GM19463 (cell line): ENCODE measurements around the gene PLA2G2F.
"Not testable (repeated sequence)": the region's sequence is repeated elsewhere in the genome, so short reads cannot be mapped to it uniquely, and the experiment has no call there.

Experiments
- ATAC-seq: cut with Tn5 transposase; IDR thresholded peaks from one replicate; pipeline ENCODE4 v1.9.1; 2021; ENCODE audit warnings: mild to moderate bottlenecking, moderate library complexity; ENCODE audit not compliant: unreplicated experiment

PLA2G2F gene

GRCh38 chr1:20112279-20113000 lies 26.7 kb upstream of the PLA2G2F start:
- no peak for ATAC-seq

DNA sequence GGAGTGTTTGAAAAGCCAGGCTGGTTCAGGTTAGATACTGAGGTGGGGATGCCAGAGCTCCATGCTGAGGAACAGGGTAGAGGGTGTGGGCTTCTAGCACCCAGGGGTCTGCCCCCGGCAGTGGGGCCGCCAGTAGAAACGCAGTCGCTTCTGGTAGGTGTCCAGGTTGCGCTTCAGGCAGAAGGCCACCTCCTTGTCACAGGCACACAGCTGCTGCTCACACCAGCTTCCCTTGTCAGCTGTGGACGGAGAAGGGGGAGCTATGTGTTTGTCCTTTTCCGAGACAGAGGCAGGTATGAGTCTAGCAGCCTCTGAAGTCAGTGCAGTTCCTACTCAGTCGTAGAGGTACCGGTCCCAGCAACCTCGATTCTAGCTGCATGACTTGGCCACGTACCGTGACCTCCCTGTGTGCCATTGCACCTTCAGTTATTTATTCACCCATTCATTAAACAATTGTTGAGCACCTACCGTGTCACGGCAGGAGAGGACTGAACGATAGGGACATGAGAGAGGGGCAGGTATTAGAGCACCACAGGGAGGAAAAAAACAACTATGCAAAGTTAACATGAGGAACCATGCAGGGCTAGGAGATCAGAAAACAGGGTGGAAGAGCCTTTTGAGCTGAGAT lies 25.0 kb upstream of the PLA2G2F start:
- ATAC-seq: no peak

- no peak for ATAC-seq
These were observed 23.6 kb upstream of the PLA2G2F start for GRCh38 chr1:20115479-20115878.

DNA sequence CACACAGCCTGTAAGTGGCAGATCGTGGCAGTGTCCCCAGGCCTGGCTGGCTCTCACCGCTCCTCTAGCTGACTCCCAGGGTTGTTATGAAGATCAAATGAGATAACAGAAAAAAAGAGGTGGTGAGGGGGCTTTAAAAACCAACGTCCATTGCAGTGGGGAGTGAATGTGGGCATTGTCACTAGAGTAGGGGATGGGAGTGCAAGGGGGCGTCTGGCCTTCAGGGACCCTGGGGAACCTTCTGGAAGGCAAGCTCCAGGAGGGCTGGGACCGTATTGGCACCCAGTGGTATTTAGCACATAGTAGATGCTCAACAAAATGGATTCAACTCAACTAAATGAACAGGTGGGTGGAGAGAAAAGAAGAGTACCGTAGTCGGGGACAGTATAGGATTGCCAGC lies 23.2 kb upstream of the PLA2G2F start:
- ATAC-seq: no peak

GRCh38 chr1:20117236-20117635 lies 21.9 kb upstream of the PLA2G2F start:
- no peak for ATAC-seq

DNA sequence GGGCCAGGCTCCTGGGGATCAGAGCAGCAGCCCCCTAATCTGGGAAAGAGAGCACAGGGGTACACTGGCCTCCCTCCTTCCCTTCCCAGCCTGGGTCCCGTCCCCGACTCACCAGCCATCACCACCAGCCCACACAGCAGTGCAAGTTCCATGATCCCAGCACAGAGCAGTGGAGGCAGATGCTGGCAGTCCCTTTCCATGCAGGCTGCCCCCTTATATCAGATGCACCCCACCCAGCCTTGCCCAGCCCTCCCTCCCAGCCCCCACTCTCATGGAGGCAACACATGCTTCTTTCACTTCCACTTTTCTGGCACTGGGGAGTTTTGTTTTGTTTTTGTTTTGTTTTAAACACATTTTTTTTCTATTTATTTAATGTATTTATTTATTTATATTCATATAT lies 19.8 kb upstream of the PLA2G2F start, which contains the start of gene PLA2G2D:
PLA2G2D (minus strand) TSS at position 190 of the 400 bp plus-strand sequence; CDS start at position 152, 38 bp downstream.
- no peak for ATAC-seq

- ATAC-seq: no peak
These were observed 18.3 kb upstream of the PLA2G2F start for GRCh38 chr1:20120796-20121195.

DNA sequence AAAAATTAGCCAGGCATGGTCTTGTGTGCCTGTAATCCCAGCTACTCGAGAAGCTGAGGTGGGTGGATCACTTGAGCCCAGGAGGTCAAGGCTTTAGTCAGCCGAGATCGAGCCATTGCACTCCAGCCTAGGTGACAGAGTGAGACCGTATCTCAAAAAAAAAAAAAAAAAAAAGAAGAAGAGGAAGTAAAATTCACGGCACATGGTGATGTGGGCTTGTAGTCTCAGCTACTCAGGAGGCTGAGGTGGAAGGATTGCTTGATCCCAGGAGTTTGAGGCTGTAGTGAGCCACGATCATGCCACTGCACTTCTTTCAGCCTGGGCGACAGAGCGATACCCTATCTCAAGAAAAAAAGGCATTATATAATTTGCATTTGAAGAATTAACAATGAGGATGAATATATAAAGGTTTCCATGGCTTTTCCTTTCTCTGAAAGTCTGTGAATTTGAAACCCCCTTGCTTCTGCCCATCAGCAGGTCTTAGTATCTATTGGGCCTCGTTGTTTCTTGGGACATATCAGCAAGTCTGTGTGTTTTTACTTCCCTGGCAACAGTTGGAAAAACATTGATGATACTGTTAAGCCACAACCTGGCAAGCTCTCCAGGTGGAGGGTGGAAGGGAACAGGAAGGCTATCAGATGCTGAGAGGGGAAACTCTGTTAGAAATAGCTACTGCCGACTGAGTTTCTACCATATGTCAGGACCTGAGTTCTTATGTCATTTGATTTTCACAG lies 15.2 kb upstream of the PLA2G2F start:
- ATAC-seq: no peak

DNA sequence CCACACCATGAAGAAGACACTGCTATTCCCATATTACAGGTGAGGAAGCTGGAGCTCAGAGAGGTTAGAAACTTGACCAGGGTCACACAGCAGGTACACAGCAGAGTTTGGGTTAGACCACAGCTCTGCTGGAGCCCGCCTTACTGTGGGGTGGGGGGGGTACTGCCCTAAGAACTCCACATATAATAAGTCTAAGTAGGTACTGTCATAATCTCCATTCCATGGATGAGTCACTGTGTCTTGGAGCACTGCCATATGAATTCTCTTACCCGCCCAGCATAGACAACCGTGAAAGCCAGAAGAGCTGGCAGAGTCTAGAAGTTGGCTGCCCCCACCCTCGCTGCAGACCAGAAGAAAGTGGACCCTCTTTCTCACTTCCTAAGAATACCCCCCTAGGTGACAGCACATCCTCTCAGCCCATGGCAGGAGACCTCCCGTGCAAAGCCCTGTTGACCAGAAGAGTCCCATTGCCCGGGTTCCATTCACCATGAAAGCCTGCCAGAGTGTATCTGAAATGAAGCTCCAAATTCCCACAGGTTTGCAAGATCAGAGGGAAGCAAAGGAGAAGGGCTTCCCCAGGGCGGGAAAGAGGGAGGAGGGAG lies 14.6 kb upstream of the PLA2G2F start:
- no peak for ATAC-seq

- no peak for ATAC-seq
These were observed 14.0 kb upstream of the PLA2G2F start for GRCh38 chr1:20125100-20125499.

- peak; percentile 56 for ATAC-seq
These were observed 12.9 kb upstream of the PLA2G2F start for GRCh38 chr1:20126041-20126805.

DNA sequence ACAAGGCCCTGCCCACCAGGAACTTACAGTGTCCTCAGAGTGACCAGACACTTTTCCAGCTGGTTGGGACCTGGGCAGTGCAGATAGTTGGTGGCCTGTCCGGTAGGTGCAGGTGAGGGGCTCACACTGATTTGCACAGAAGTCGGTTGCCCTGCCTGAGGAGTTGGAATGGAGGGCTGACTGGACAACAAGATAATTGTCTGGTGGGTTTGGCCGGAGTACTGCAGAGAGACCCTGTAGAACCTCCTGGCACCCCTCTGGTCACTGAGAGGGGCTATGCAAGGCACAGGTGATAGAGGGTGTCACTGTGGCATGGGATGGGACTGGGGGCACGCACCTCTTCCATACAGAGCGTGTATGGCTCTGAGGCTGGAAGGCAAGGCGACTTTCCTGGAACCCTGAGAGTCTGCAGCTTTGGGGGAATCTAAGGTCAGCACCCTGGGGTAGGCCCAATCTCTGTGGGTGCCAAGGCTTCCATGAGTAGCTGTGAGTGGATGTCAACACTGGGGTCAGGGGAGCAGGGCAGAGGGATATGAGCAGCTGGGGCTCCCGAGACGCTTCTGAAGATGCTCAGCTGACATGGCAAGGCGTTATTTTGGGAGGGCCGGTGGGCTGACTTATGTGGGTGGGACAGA lies 12.2 kb upstream of the PLA2G2F start:
- no peak for ATAC-seq

DNA sequence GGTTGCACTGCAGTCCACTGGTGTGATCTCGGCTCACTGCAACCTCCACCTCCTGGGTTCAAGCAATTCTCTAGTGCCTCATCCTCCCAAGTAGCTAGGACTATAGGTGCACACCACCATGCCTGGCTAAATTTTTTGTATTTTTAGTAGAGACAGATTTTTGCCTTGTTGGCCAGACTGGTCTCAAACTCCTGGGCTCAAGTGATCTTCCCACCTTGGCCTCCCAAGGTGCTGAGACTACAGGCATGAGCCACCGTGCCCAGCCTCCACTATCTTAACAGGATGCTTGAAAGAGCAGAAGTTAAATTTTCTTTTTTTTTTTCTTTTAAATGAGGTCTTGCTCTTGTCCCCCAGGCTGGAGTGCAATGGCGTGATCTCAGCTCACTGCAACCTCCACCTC lies 8.6 kb upstream of the PLA2G2F start:
- ATAC-seq: not testable (repeated sequence)

DNA sequence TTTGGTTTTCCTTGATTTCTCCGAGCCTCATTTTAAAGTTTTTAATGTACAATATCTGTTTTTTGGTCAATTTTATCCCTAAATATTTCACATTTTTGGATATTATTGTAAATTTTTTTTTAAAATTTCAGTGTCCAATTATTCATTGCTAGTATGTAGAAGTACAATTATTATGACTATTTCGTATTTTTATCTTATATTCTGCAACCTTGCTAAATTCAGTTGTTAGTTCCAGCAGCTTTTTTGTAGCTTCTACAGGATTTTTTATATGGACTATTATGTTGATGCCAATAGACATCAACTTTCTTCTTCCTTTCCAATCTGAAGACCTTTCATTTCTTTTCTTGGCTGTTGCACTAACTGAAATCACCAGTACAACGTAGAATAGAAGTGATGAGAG lies 4.1 kb upstream of the PLA2G2F start:
- no peak for ATAC-seq

DNA sequence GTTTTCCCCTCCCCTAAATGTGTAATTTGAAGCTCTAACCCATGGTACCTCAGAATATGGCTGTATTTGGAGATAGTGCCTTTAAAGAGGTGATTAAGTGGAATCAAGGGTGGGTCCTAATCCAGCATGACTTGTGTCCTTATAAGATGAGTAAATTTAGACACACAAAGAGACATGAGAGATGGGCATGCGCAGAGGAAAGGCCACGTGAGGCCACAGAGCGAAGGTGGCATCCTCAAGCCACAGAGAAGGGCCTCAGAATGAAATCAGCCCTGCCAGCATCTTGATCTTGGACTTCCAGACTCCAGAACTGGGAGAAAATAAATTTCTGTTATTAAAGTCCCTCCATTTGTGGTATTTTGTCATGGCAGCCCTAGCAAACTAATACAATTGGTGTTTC lies 2.9 kb upstream of the PLA2G2F start:
- ATAC-seq: no peak

DNA sequence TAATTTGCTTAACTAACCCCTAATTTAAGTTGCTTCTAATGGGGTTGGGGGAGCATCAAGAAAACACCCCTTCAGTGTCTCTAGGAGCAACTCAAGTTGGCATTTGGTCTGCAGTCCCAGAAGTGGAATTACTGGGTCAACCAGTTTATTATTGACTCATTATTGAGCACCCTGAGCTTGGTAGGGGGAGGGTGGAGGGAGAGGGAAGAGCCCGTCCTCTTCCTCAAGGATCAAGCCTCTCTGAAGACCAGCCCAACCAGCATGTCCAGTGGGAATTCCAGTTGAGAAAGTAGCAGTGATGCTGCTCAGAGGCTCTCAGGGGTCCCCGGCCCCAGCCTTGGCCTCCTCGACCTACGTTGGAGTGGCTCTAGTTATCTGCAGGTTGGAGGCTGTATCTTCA lies 2.1 kb upstream of the PLA2G2F start:
- no peak for ATAC-seq

- ATAC-seq: no peak
These were observed 1.5 kb upstream of the PLA2G2F start for GRCh38 chr1:20137604-20138003.

GRCh38 chr1:20138346-20138745 lies 777 bp upstream of the PLA2G2F start:
- ATAC-seq: no peak

GRCh38 chr1:20139776-20140612 lies 871 bp downstream of the PLA2G2F start:
- ATAC-seq: no peak
